ENCODE data around the gene SLC25A30.

DNA sequence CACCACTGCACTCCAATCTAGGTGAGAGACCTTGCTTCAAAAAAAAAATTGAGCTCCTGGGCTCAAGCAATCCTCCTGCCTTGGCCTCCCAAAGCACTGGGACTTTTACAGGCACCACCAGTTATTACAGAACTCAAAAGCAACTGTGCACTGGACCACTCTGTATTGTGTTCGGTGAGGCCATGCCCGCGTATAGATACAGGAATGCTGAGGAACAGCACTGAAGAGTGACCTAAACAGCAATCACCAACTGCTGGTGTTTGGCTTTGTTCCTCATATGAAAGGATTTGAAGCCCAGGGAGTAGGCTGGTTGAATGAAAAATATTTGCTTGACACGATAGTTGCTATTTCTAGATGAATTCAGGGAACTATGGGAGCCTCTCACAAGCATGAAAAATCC is 29.5 kb downstream of the SLC25A30 start:
- no peak for TF ChIP-seq EZH2phosphoT487 (IDR thresholded peaks at IDR 0.05; ENCODE audit: low read depth)
- TF ChIP-seq, protein P1, sequence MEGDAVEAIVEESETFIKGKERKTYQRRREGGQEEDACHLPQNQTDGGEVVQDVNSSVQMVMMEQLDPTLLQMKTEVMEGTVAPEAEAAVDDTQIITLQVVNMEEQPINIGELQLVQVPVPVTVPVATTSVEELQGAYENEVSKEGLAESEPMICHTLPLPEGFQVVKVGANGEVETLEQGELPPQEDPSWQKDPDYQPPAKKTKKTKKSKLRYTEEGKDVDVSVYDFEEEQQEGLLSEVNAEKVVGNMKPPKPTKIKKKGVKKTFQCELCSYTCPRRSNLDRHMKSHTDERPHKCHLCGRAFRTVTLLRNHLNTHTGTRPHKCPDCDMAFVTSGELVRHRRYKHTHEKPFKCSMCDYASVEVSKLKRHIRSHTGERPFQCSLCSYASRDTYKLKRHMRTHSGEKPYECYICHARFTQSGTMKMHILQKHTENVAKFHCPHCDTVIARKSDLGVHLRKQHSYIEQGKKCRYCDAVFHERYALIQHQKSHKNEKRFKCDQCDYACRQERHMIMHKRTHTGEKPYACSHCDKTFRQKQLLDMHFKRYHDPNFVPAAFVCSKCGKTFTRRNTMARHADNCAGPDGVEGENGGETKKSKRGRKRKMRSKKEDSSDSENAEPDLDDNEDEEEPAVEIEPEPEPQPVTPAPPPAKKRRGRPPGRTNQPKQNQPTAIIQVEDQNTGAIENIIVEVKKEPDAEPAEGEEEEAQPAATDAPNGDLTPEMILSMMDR (IDR thresholded peaks at IDR 0.05; ENCODE audit: low read depth, low read length) = no peak
